Measurements from ENCODE around the gene ELMO2.

Gene ELMO2

DNA sequence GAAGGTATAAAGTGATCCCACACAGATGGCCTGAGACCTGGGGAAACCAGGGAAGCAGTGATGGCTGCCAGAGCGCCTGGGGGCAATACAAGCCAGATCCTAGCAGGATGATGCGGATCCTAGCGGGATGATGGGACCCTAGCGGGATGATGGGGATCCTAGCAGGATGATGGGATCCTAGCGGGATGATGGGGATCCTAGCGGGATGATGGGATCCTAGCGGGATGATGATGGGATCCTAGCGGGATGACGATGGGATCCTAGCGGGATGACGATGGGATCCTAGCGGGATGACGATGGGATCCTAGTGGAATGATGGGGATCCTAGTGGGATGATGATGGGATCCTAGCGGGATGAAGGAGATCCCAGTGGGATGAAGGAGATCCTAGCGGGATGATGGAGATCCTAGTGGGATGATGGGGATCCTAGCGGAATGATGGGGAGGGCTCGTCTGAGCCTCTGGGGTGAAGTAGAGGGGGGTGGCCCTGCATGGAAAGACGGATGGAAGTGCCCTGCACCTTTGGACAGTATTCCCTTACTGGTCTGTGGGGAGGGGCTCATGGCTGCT, 54.0 kb downstream of the ELMO2 start:
- no peak for DNase-seq (ENCODE audit: low read depth in 2 of 2)

DNA sequence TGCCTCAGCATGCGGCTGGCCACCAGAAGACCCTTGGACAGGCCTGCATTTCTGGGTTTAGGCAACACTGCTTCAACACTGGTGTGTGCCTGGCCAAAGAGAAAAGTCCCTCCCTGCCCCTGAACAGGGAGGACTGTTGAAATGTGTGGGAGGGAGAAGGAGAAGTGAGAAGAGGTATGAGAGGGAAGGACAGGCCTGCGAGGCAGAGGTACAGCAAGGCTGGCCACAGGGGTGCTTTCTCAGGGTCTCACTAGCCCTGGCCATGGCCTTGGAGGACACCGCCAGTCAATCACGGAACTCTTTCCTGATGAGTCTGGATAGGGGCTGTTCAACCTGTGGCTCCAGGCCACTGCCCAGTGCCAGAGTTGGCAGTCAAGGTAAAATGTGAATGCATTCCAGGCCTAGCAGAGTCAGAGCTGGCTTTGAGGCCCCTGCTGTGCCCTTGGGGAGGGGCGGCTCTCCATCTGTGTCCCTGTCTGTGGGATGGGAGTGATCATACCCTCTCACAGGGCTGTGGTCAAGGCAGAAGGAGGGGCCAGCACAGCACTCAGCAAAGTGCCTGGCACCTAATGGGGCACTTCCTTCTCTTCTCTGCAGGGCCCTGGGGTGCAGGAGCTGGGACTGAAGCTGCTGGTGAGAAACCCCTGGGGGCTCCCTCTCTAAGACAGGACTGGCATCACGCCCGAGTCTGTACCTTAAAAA, 54.9 kb downstream of the ELMO2 start:
- DNase-seq (ENCODE audit: low read depth in 2 of 2) = no peak

DNA sequence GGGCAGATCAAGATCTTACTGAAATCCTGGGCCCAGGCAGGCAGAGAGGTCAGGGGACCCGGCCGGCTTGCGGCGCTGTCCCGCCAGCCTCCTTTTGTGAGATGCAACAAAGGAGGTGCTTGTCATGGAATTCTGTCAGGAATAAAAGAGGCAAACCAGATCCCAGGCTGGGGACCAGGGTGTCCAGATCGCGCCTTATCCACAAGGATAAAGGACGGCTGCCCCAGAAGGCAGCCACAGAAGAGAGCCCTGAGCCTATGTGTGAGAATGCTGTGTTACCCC, 55.5 kb downstream of the ELMO2 start:
- no peak for DNase-seq (ENCODE audit: low read depth in 2 of 2)

DNA sequence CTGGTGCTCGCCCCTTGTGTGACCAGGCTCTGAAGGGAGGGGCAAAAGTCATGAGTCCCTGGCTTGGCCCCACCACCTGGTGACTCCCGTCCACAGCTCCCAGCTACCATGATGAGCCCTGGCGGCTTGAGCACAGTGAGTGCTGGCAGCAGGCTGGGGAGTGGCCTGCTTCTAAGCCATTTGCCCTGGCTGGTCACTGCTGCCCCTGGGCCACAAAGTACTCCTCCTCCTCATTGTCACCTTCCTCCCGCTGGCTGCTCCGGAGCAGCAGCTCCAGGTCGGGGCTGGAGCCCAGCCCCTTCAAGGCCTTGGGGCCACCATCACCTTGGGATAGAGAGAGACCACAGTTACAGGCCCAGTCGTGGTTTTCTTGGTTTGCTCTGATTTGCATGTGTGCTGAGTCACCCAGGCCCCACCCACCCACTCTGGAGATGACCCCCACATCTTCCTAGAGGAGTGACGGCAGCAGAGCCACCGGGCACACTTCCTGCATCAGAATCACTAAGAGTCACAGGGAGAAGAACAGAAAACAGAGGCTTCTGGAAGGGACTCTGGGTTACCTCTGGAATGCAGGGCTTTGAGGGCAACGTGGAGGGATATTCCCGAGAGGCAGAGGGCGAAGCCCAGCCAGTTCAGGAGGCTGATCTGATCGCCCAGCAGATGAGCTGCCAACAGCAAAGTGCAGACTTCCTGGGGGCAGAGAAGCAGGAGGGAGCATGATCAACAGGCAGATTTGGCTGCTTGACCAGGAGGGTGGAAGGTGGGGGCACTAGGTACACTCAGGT, 56.0 kb downstream of the ELMO2 start:
- DNase-seq (ENCODE audit: low read depth in 2 of 2) = no peak

DNA sequence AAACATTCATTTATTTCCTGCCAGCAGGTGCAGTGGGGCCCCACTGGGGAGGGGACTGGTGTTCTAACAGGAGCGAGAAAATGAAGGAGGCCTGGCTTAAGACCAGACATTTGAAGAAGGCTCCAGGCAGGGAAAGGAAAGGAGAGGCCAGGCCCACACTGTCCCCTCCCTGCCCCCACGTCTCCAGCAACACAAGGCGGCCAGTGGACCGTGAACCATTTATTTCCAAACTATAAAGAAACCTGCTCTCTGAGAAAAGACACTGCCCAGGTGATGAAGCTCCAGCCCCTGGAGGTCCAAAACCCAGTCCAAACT, 56.7 kb downstream of the ELMO2 start:
- DNase-seq (ENCODE audit: low read depth in 2 of 2) = no peak

DNA sequence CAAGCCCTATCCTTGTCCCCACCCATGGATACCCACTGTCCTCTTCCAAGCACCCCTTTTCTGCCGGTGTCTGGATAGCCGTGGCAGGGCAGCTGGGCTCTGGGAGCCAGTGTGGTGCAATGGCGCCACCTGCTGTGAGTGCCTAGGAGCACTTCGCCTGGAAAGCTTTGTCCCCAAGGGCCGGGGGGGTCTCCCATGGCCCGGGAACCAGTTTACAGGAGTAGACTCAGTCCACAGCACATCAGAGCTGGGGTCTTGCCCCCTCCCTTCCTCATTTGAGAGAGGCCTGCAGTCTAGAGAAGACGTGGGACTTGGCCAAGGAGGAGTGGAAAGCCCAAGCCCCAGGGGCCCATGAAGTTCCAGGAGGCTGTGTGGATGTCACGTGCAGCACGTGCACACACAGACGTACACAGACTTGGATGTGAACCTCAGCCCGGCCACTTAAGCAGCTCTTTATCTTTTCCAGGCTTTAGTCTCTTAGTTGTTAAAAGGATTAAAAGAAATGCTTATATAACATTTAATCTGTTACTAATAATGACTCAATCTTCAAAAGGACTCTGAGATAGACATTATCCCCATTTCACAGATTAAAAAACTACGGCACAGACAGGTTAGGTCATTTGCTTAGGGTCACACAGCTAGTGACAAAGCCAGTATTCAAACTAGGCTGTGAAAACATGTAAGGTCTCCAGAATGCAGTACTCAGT, 57.2 kb downstream of the ELMO2 start:
- peak in 1 of 2 experiments; percentile 6 for DNase-seq (ENCODE audit: low read depth in 2 of 2)

DNA sequence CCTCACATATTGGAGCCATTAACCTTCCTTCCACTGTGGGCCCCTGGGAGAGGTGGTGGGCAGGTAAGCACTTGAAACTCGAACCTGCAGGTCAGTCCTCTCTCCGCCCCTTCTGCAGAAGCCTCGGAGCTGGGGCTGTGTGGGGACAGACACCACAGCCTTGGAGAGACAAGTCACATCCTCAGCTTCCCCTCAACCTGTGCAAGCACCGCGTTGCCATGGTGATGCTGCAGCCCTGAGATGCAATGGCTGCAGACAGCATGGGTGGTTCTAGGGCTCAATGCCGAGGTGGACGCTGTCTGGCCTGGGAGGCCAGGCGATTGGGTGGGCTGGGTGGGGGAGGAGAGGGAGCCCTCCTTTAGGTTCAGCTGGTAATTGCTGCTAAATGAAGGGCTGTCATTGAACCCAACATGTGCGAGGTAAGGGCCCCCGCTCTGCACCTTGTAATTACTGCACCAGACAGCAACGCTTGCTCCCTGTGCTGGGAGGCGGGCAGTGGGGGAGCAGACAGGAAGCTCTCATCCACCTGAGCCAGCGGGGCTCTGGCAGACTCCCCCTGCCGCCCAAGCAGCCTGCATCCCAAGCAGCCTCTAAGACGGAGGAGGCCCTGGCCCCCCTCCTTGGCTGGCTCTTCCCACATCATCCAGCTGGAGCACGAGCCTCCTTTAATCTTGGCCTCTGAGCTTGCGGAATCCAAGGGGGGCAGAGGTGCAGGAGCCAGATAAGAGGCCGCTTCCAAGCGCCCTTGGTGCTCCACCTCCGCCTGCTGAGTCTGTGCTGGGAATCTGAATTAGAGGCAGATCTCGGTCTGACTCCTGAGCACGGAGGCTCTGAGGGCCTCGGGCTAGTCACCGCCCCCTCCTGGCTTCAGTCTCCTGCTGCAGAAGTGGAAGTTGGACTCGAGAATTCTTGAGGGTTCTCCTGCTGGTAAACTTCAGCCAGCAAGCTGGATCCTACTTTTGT, 58.3 kb downstream of the ELMO2 start:
- no peak for DNase-seq (ENCODE audit: low read depth in 2 of 2)

DNA sequence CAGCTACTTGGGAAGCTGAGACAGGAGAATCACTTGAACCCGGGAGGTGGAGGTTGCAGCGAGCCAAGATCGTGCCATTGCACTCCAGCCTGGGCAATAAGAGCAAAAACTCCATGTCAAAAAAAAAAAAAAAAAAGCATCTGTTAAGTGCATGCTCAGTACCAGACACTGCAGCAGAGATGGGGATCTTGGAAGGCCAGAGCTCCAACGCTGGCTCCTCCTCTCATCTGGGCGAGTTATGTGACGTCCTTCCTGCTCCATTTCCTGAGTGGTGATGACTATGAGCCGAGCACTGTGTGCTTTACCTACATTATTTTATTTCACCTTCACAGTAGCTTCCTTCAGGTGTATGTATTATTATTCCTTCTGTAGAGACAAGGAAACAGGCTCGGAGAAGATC, 59.6 kb downstream of the ELMO2 start:
- DNase-seq (ENCODE audit: low read depth in 2 of 2) = no peak

DNA sequence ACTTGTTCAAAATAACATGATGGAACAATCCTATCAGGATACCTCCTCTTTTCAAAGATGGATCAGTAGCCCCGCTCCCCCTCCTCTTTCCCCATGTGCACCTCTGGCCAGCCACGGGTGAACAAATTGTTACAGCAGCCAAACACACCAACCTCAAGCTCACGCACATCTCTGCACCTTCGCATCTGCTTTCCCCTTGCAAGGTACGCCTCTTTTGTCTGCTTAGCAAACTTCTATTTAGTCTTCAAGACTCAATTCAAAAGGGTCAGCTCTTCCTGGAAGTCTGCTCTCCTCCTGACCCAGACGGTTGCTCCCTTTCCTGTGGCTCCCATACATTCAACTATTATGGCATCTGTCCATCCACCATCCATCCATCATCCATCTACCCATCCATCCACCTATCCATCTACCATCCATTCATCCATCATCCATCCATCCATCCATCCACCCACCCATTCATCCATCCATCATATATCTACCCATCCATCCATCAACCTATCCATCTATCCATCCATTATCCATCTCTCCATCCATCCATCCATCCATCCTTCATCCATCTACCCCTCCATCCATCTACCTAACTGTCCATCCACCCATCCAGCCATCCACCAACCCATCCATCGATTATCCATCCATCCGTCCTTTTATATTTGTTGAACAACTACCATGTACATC, 61.8 kb downstream of the ELMO2 start:
- DNase-seq (ENCODE audit: low read depth in 2 of 2) = no peak

DNA sequence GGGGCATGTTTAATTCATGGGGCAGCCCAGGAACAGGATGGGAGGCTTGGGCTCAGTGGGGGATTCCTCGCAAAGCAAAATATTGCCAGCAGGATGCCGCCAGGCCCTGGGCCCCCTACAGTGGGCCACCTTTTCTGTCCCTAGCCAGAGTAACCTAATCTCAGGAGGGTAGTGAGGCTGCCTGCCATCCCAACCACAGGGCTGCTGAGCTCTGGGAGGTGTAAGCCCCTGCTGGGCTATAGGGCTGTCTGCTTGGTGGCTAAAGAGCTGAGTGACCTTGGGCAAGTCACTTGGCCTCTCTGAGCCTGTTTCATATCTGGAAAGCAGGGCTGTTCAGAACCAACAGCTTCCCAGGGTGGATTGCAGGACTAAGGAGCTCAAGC, 62.4 kb downstream of the ELMO2 start:
- DNase-seq (ENCODE audit: low read depth in 2 of 2) = no peak

DNA sequence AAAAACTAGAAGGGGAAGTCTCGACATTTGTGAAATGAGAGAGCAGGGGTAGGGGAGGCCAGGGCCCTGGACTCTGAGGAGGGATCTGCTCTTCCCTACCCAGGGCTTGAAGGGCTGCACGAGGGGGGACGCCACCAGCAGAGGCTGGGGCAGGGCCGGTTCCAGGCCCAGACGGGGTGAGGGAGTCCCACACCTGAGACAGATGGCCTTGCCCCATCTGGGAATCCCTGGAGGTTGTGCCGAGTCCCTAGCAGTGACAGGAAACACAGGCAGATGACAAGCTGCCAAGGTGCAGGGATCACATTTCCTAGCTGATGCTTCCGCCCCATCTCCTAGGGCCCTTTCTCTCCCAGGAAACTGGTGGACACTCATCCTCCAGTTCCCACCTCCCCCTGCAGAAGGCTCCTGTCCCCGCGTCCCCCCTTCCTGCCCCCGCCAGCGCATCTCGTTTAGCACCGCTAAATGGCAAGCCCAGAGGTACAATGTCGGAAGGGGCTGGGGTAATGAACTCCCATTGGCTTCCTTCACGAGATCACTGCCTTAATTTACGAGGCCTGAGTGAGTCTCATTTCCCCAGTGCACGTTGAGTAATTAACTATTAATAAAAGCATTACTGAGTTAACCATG, 63.0 kb downstream of the ELMO2 start:
- DNase-seq (ENCODE audit: low read depth in 2 of 2) = no peak

DNA sequence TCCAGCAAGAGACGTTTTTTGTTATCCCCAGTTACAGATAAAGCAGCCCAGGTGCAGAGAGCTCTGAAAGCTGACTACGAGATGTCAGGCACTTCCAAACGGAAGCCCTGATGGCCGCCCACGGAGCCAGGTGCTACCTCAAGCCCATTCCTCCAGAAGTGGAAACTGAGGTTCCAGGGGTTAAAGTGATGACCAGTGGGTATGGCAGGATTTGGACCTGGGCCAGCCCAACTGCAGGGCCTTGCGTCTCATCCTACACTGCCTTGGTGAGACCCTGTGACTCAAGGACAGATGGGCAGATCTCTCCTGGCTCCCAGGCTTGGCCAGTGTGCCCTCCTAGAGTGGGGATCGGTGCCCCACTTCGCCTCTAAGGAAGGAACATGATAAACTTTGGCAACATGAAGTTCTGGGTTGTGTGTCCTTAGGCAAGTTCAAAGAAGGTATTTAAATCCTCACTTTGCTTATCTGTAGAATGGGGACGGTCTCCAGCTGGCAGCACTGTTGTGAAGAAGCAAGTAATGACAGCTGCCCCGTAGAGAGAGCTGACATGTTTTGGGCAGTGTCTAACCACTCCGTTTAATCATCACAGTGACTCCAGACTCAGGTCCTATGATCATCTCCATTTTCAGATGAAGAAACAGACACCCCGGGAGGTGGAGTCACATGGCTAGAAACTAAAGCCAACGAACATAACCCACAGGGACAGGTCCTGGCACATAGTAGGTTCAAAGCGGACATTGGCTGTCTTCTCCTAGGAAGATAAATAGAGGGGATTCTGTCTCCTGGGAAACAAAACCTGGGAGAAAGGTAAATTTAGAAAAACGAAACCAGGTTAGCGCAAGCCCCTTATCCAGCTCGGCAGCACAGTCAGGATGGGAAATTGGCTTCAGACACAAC, 63.7 kb downstream of the ELMO2 start:
- DNase-seq (ENCODE audit: low read depth in 2 of 2) = no peak

DNA sequence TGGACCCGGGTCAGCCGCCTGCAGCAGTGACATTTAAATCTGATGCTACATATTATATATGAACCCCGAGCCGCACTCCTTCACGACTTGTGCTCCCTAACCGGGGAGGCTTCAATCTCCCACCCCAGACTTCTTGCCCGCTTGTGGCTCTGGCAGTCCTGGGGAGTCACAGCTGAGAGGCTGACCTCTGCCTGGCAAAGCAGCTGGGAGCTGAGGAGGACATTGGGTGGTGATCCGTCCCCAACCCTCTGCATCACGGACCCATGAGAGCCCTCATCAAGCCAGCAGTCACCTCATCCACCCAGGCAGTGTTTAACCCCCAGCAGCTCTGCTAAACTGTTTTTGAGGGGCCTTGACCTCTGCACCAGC, 64.4 kb downstream of the ELMO2 start:
- no peak for DNase-seq (ENCODE audit: low read depth in 2 of 2)

DNA sequence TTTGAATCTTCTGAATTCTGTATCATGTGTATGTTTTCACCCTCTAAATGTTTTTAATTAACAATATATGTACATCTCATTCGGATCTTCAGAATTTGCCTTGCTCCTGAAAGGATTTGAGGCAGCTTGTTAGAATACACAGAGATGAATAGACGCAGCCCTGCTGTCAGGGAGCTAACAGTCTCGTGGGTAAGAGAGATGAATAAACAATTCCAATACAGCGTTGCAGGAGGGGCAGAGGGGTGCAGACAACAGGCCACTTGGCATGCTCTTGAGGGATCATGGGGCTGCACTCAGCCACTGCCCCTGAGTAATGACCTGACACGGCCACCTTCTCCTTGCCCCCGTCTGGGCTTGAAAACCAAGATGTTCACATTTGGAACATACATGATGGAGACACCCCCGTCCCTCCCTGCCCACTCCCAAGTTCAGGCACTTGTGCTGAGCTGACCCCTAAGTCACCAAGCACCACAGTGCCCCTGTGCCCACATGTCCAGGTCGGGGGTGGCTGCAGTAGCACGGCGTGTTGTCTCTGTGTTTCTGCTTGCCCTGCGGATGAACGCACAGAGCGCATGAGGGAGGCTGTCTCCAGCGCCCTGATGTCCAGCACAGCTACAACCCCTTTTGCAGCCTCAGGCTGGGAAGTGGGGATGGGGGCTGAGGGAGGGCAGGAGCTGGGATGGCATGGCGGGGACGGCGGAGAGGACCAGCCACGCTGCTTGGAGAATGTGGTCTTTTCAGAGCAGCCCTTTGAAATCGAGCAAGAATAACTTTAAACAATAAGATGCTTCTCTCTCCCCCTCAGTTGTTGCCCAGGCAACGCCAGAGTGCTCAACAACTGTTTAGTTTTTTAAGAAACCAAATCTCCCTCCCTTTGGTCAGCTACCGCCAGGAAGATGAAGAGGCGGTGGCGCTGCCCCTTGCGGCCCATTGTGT, 65.1 kb downstream of the ELMO2 start:
- DNase-seq (ENCODE audit: low read depth in 2 of 2) = no peak

DNA sequence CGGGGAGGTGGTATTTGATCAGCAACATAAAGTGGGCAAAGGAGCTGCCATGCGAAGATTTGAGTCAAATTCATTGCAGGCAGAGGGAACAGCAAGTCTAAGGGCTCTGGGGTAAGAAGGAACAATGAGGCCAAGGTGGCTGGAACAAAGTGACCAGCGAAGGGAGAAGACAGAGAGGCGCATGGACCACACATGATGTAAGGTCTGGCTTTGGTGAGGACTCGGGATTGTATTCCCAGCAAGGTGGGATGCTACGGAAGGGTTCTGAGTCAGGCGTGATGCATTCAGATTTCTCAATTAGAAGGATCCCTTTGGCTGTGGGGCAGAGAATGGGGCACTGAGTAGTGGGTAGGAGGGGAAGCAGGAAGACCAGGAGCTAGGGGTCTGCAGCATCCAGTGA, 67.4 kb downstream of the ELMO2 start:
- DNase-seq (ENCODE audit: low read depth in 2 of 2) = no peak

DNA sequence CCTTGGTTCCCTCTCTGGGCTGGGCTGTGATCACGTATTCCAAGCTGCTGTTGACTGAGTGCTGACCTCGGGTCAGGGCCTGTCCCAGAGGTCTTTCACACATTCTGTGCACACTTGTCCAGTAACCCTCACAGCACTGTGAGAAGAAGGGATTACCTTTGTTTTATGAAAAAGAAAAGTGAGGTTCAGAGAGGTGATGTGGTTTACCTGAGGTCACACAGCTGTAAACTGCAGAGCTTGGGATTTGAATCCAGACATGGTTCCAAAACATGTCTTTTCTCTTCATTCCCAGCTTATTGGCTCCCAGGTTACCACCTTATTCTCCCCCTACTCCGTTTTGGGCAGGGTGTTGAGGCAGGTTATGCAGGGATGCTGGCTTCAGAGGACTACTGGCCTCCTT, 69.7 kb downstream of the ELMO2 start:
- no peak for DNase-seq (ENCODE audit: low read depth in 2 of 2)

DNA sequence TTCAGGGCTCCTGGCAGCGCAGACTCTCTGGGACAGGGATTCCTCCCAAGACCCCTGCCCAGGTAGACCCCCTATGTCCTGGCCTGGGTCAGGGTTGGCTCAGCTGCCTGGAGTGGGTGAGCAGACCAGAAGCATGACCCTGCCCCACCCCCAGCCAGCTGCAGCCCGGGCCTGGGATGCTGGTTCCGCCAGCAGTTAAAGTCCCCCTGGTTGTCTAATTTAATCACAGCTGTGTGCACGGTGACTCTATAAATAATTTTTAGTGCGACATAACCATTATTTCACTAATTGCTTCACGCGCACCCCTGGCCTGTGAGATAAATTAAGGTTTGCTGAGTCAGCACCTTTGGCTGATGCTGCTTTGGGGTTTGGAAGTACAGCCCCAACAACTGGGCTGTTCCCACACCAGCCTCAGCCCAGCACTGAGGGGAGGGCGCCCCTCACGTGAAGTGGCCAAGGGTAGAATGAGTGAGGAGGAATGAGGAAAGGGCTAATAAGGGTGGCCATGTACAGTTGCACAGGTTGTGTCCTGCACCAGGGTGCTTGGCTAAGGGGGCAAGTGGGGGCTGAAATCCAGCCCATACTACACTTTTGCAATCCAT, 72.0 kb downstream of the ELMO2 start:
- no peak for DNase-seq (ENCODE audit: low read depth in 2 of 2)
